ENCODE measurements around the gene WNT16.
"Not testable (repeated sequence)": the region's sequence is repeated elsewhere in the genome, so short reads cannot be mapped to it uniquely, and the experiment has no call there.

WNT16 gene

GRCh38 chr7:121328508-121329190, at the start of gene WNT16:
WNT16 (plus strand) TSS chr7:121329000; CDS start chr7:121329293, 293 bp downstream.
- Mint-ChIP-seq H3K36me3 (ENCODE audit: low read depth) (no peaks in the 10 kb centered on the region), H3K9me3 (no peaks in the 10 kb centered on the region), H3K27me3 (ENCODE audit: low read depth) (peaks cover 64% of the 10 kb centered on the region), H3K4me1 (ENCODE audit: low read depth) (peaks cover 15% of the 10 kb centered on the region), H3K4me3 (peak within 1 kb of the TSS; percentile 62), H3K27ac (no peak within 1 kb of the TSS)
- no peak for DNase-seq (ENCODE audit: low spot score)

- Mint-ChIP-seq H3K4me3 (peak overlapping the region; percentile 51), H3K4me1 (ENCODE audit: low read depth) (peaks cover 12% of the 10 kb centered on the region), H3K27ac (peak overlapping the region; percentile 53)
Measured at GRCh38 chr7:121279060-121279620, 49.7 kb upstream of the WNT16 start.

GRCh38 chr7:121279822-121280221, 49.0 kb upstream of the WNT16 start:
- H3K4me3 Mint-ChIP-seq: peak overlapping the region; percentile 51
- DNase-seq (ENCODE audit: low spot score): no peak
- peaks cover 12% of the 10 kb centered on the region for H3K9me3 Mint-ChIP-seq
- no peak overlapping the region for H3K27ac Mint-ChIP-seq
- H3K4me1 Mint-ChIP-seq (ENCODE audit: low read depth): peaks cover 12% of the 10 kb centered on the region
- no peaks in the 10 kb centered on the region for H3K36me3 Mint-ChIP-seq (ENCODE audit: low read depth)
- peaks cover under 1% of the 10 kb centered on the region for H3K27me3 Mint-ChIP-seq (ENCODE audit: low read depth)

More at GRCh38 chr7:121279060-121279620, 49.7 kb upstream of the WNT16 start:
- Mint-ChIP-seq H3K27me3 (ENCODE audit: low read depth) (peaks cover 6% of the 10 kb centered on the region), H3K36me3 (ENCODE audit: low read depth) (no peaks in the 10 kb centered on the region), H3K9me3 (peaks cover 5% of the 10 kb centered on the region)
- DNase-seq (ENCODE audit: low spot score): no peak

- H3K36me3 Mint-ChIP-seq (ENCODE audit: low read depth): no peaks in the 10 kb centered on the region
- peaks cover 18% of the 10 kb centered on the region for H3K9me3 Mint-ChIP-seq
- no peaks in the 10 kb centered on the region for H3K27me3 Mint-ChIP-seq (ENCODE audit: low read depth)
- H3K4me1 Mint-ChIP-seq (ENCODE audit: low read depth): peaks cover 12% of the 10 kb centered on the region
- H3K4me3 Mint-ChIP-seq: no peak overlapping the region
- no peak for DNase-seq (ENCODE audit: low spot score)
- H3K27ac Mint-ChIP-seq: no peak overlapping the region
Measured at GRCh38 chr7:121280656-121281055, 48.1 kb upstream of the WNT16 start.

GRCh38 chr7:121282129-121282528, 46.7 kb upstream of the WNT16 start:
- Mint-ChIP-seq H3K27ac (no peak overlapping the region), H3K27me3 (ENCODE audit: low read depth) (no peaks in the 10 kb centered on the region), H3K9me3 (peaks cover 31% of the 10 kb centered on the region), H3K4me1 (ENCODE audit: low read depth) (peaks cover 14% of the 10 kb centered on the region), H3K4me3 (no peak overlapping the region), H3K36me3 (ENCODE audit: low read depth) (no peaks in the 10 kb centered on the region)
- no peak for DNase-seq (ENCODE audit: low spot score)

- H3K27me3 Mint-ChIP-seq (ENCODE audit: low read depth): no peaks in the 10 kb centered on the region
- peaks cover 5% of the 10 kb centered on the region for H3K4me1 Mint-ChIP-seq (ENCODE audit: low read depth)
- peaks cover 37% of the 10 kb centered on the region for H3K9me3 Mint-ChIP-seq
- no peak overlapping the region for H3K27ac Mint-ChIP-seq
- H3K4me3 Mint-ChIP-seq: no peak overlapping the region
- H3K36me3 Mint-ChIP-seq (ENCODE audit: low read depth): no peaks in the 10 kb centered on the region
- no peak for DNase-seq (ENCODE audit: low spot score)
Measured at GRCh38 chr7:121285066-121285667, 43.6 kb upstream of the WNT16 start.

- Mint-ChIP-seq H3K36me3 (ENCODE audit: low read depth) (no peaks in the 10 kb centered on the region), H3K4me3 (no peak overlapping the region), H3K9me3 (peaks cover 37% of the 10 kb centered on the region), H3K27me3 (ENCODE audit: low read depth) (no peaks in the 10 kb centered on the region), H3K27ac (no peak overlapping the region), H3K4me1 (ENCODE audit: low read depth) (peaks cover 5% of the 10 kb centered on the region)
- DNase-seq (ENCODE audit: low spot score): no peak
Measured at GRCh38 chr7:121286186-121286585, 42.6 kb upstream of the WNT16 start.

GRCh38 chr7:121286742-121287734, 41.8 kb upstream of the WNT16 start:
- Mint-ChIP-seq H3K27ac (no peak overlapping the region), H3K36me3 (ENCODE audit: low read depth) (no peaks in the 10 kb centered on the region), H3K4me1 (ENCODE audit: low read depth) (peaks cover 5% of the 10 kb centered on the region), H3K4me3 (no peak overlapping the region), H3K27me3 (ENCODE audit: low read depth) (no peaks in the 10 kb centered on the region), H3K9me3 (peaks cover 37% of the 10 kb centered on the region)
- DNase-seq (ENCODE audit: low spot score): no peak

GRCh38 chr7:121288894-121289293, 39.9 kb upstream of the WNT16 start:
- no peak overlapping the region for H3K27ac Mint-ChIP-seq
- H3K27me3 Mint-ChIP-seq (ENCODE audit: low read depth): no peaks in the 10 kb centered on the region
- peaks cover 35% of the 10 kb centered on the region for H3K9me3 Mint-ChIP-seq
- no peak overlapping the region for H3K4me3 Mint-ChIP-seq
- peaks cover 5% of the 10 kb centered on the region for H3K4me1 Mint-ChIP-seq (ENCODE audit: low read depth)
- DNase-seq (ENCODE audit: low spot score): no peak
- H3K36me3 Mint-ChIP-seq (ENCODE audit: low read depth): no peaks in the 10 kb centered on the region

GRCh38 chr7:121289930-121290329, 38.9 kb upstream of the WNT16 start:
- DNase-seq (ENCODE audit: low spot score); H3K4me1 Mint-ChIP-seq (ENCODE audit: low read depth); H3K27ac Mint-ChIP-seq; H3K4me3 Mint-ChIP-seq; H3K36me3 Mint-ChIP-seq (ENCODE audit: low read depth); H3K27me3 Mint-ChIP-seq (ENCODE audit: low read depth): not testable (repeated sequence)
- peaks cover 25% of the 10 kb centered on the region for H3K9me3 Mint-ChIP-seq

GRCh38 chr7:121294448-121294992, 34.3 kb upstream of the WNT16 start:
- Mint-ChIP-seq H3K36me3 (ENCODE audit: low read depth) (no peaks in the 10 kb centered on the region), H3K9me3 (no peaks in the 10 kb centered on the region), H3K4me1 (ENCODE audit: low read depth) (no peaks in the 10 kb centered on the region), H3K27me3 (ENCODE audit: low read depth) (peaks cover 2% of the 10 kb centered on the region), H3K4me3 (no peak overlapping the region), H3K27ac (no peak overlapping the region)
- DNase-seq (ENCODE audit: low spot score): no peak

- no peak overlapping the region for H3K27ac Mint-ChIP-seq
- DNase-seq (ENCODE audit: low spot score): no peak
- H3K36me3 Mint-ChIP-seq (ENCODE audit: low read depth): no peaks in the 10 kb centered on the region
- H3K4me1 Mint-ChIP-seq (ENCODE audit: low read depth): no peaks in the 10 kb centered on the region
- H3K9me3 Mint-ChIP-seq: no peaks in the 10 kb centered on the region
- H3K4me3 Mint-ChIP-seq: no peak overlapping the region
- H3K27me3 Mint-ChIP-seq (ENCODE audit: low read depth): peaks cover 4% of the 10 kb centered on the region
Measured at GRCh38 chr7:121297843-121298242, 31.0 kb upstream of the WNT16 start.

- no peaks in the 10 kb centered on the region for H3K36me3 Mint-ChIP-seq (ENCODE audit: low read depth)
- no peak overlapping the region for H3K4me3 Mint-ChIP-seq
- no peak overlapping the region for H3K27ac Mint-ChIP-seq
- peaks cover 4% of the 10 kb centered on the region for H3K27me3 Mint-ChIP-seq (ENCODE audit: low read depth)
- no peak for DNase-seq (ENCODE audit: low spot score)
- no peaks in the 10 kb centered on the region for H3K9me3 Mint-ChIP-seq
- H3K4me1 Mint-ChIP-seq (ENCODE audit: low read depth): no peaks in the 10 kb centered on the region
Measured at GRCh38 chr7:121298831-121299239, 30.0 kb upstream of the WNT16 start.
